CD14-positive monocyte (primary cell): Measurements from ENCODE around the gene PTPRN2. TPM values are rescaled to one million over a fixed set of nuclear protein-coding genes. Genes with fewer than 3 reads are reported as not detected.

Source experiments
- DNase-seq, 3 donors: peaks; one replicate each; pipeline ENCODE4 v3.0.0-alpha.2; 2011 to 2022
- H2AFZ ChIP-seq: 2 replicates; pipeline ENCODE4 v1.6.0; 2012; ENCODE audit warnings: mild to moderate bottlenecking, low read depth, low read length, inconsistent platforms; ENCODE audit not compliant: insufficient read depth, poor library complexity, severe bottlenecking
- H3K27ac ChIP-seq, 2 donors: 1 replicate in 1 of 2; 2 replicates in 1 of 2; pipeline ENCODE4 v1.5.1; 2012 to 2013; ENCODE audit warnings: low read length in 2 of 2, control low read depth in 1 of 2, inconsistent platforms in 1 of 2, low read depth in 1 of 2, mild to moderate bottlenecking in 1 of 2
- H3K27me3 ChIP-seq, 2 donors: one replicate each; pipeline versions ENCODE4 v1.6.0 to v1.6.1; 2011 to 2013; ENCODE audit warnings: low read length in 2 of 2; ENCODE audit not compliant: control insufficient read depth in 2 of 2, insufficient read depth in 2 of 2
- H3K36me3 ChIP-seq, 2 donors: replicated peaks in 1 of 2; 1 replicate in 1 of 2; 2 replicates in 1 of 2; pipeline versions ENCODE4 v1.5.1 to v1.6.1; 2012 to 2013; ENCODE audit warnings: low read length in 2 of 2, control low read depth in 1 of 2, inconsistent platforms in 1 of 2, mild to moderate bottlenecking in 1 of 2; ENCODE audit not compliant: insufficient read depth in 2 of 2, control insufficient read depth in 1 of 2
- H3K4me1 ChIP-seq, 2 donors: 1 replicate in 1 of 2; 2 replicates in 1 of 2; pipeline versions ENCODE4 v1.5.1 to v1.6.1; 2012 to 2013; ENCODE audit warnings: low read length in 2 of 2, control low read depth in 1 of 2, inconsistent platforms in 1 of 2, mild to moderate bottlenecking in 1 of 2, moderate library complexity in 1 of 2; ENCODE audit not compliant: insufficient read depth in 2 of 2, control insufficient read depth in 1 of 2
- H3K4me2 ChIP-seq: replicated peaks from 2 replicates; pipeline ENCODE3; 2012; ENCODE audit warnings: low read length, moderate library complexity, mild to moderate bottlenecking; ENCODE audit not compliant: poor library complexity, severe bottlenecking; ENCODE audit errors: extremely low read depth
- H3K4me3 ChIP-seq, 3 experiments: fragments of 200-600 bp in 1 of 3; sonication (generic) in 1 of 3; replicated peaks in 1 of 3; 1 replicate in 2 of 3; 2 replicates in 1 of 3; pipeline ENCODE4 v1.5.1; 2011 to 2013; ENCODE audit warnings: low read length in 3 of 3, mild to moderate bottlenecking in 3 of 3, control low read depth in 2 of 3, low read depth in 2 of 3, inconsistent platforms in 1 of 3, moderate library complexity in 1 of 3
- H3K79me2 ChIP-seq: 2 replicates; pipeline ENCODE4 v1.6.0; 2012; ENCODE audit warnings: mild to moderate bottlenecking, control low read depth, inconsistent platforms, low read length, moderate library complexity; ENCODE audit not compliant: insufficient read depth
- H3K9ac ChIP-seq: 2 replicates; pipeline ENCODE4 v1.6.0; 2017; ENCODE audit warnings: low read length, mild to moderate bottlenecking; ENCODE audit not compliant: insufficient read depth, poor library complexity, severe bottlenecking
- H3K9me3 ChIP-seq, 2 donors: replicated peaks in 1 of 2; 1 replicate in 1 of 2; 2 replicates in 1 of 2; pipeline versions ENCODE4 v1.5.1 to v1.6.1; 2012 to 2013; ENCODE audit warnings: low read length in 2 of 2, control low read depth in 1 of 2; ENCODE audit not compliant: control insufficient read depth in 1 of 2, insufficient read depth in 1 of 2
- H4K20me1 ChIP-seq: 2 replicates; pipeline ENCODE4 v1.6.0; 2012; ENCODE audit warnings: mild to moderate bottlenecking, low read length, control low read depth, moderate library complexity; ENCODE audit not compliant: insufficient read depth
- H3K27ac Mint-ChIP-seq, 7 donors: one replicate each; pipeline ENCODE4 v1.8.0; 2020; ENCODE audit warnings: mild to moderate bottlenecking in 7 of 7, mixed read lengths in 7 of 7, moderate library complexity in 6 of 7, inconsistent platforms in 2 of 7
- H3K27me3 Mint-ChIP-seq, 3 donors: one replicate each; pipeline ENCODE4 v1.8.0; 2021 to 2022; ENCODE audit warnings: low read depth in 3 of 3, mild to moderate bottlenecking in 3 of 3, mixed read lengths in 3 of 3, moderate library complexity in 3 of 3, inconsistent platforms in 1 of 3
- H3K36me3 Mint-ChIP-seq, 2 donors: one replicate each; pipeline ENCODE4 v1.8.0; 2020; ENCODE audit warnings: mixed read lengths in 2 of 2, inconsistent platforms in 1 of 2, mild to moderate bottlenecking in 1 of 2
- H3K4me1 Mint-ChIP-seq: one replicate; pipeline ENCODE4 v1.8.0; 2020; ENCODE audit warnings: mild to moderate bottlenecking, mixed read lengths
- H3K4me3 Mint-ChIP-seq, 2 donors: one replicate each; pipeline ENCODE4 v1.8.0; 2020; ENCODE audit warnings: mild to moderate bottlenecking in 2 of 2, mixed read lengths in 2 of 2, moderate library complexity in 1 of 2
- H3K9me3 Mint-ChIP-seq, 7 donors: one replicate each; pipeline ENCODE4 v1.8.0; 2020 to 2022; ENCODE audit warnings: mixed read lengths in 7 of 7, mild to moderate bottlenecking in 6 of 7, moderate library complexity in 6 of 7, inconsistent platforms in 2 of 7
- CTCF ChIP-seq: fragments of 200-600 bp; IDR thresholded peaks from one replicate; pipeline ENCODE4 v1.8.0; 2022; ENCODE audit warnings: antibody characterized with exemption, mild to moderate bottlenecking
- WGBS: methylation state at CpG from one replicate; pipeline ENCODE4 v1.1.5; 2013; ENCODE audit warnings: missing lambda C conversion rate; ENCODE audit not compliant: insufficient coverage; 5-methylcytosine and 5-hydroxymethylcytosine counted together
- intact Hi-C, 2 donors: fragments of 100-400 bp; cut with micrococcal nuclease; formaldehyde crosslinking; loops; one replicate each; pipeline versions ENCODE4 v1.15.0 to v1.15.1; 2023
- polyA plus RNA-seq, 3 donors: library from polyadenylated mRNA; depleted of rRNA in 1 of 3; unstranded in 2 of 3; stranded (reverse) in 1 of 3; fragments of 300-500 nt in 2 of 3; fragments of >200 nt in 1 of 3; fragmentation: Illumina TruSeq in 2 of 3; gene quantifications; 1 replicate in 2 of 3; 2 replicates in 1 of 3; pipeline ENCODE4 v1.2.3, GENCODE V29; 2012 to 2021

The PTPRN2 gene
- polyA plus RNA-seq, 3 donors = 0.25 to 1.4 (median 0.97) TPM

GRCh38 chr7:157495177-157495553 is 1092.5 kb downstream of the PTPRN2 start:
- Histone ChIP-seq H3K9ac (no peak overlapping the region), H4K20me1 (no peaks in the 10 kb centered on the region), H3K4me3 (no peak overlapping the region), H3K4me2 (no peak overlapping the region), H3K27me3 (peaks cover 0 to 12% of the 10 kb centered on the region in 2 donors), H2AFZ (no peak overlapping the region), H3K4me1 (peaks cover 9 to 15% of the 10 kb centered on the region in 2 donors), H3K9me3 (peaks cover 5 to 11% of the 10 kb centered on the region in 2 donors), H3K36me3 (no peaks in the 10 kb centered on the region), H3K79me2 (no peaks in the 10 kb centered on the region), H3K27ac (no peak overlapping the region)
- Mint-ChIP-seq H3K9me3 (peaks cover 3 to 22% (median 16%) of the 10 kb centered on the region in 7 donors), H3K4me1 (peaks cover 11% of the 10 kb centered on the region), H3K27ac (no peak overlapping the region), H3K36me3 (no peaks in the 10 kb centered on the region), H3K4me3 (no peak overlapping the region), H3K27me3 (peaks cover 15 to 20% (median 18%) of the 10 kb centered on the region in 3 donors)
- no CpG with 5 or more reads among the region's 2 CpGs for WGBS
- no peak for DNase-seq
- intact Hi-C loops = loop anchor here in 1 of 2 donors (10.0 kb wide), 1 partner anchor 360 kb away; no protein-coding TSS in a partner anchor
- no peak for TF ChIP-seq CTCF

- H3K9ac ChIP-seq = no peak overlapping the region
Measured at GRCh38 chr7:157494506-157495176, 1093.0 kb downstream of the PTPRN2 start.

More at GRCh38 chr7:157494506-157495176, 1093.0 kb downstream of the PTPRN2 start:
- H3K4me3 ChIP-seq = no peak overlapping the region
- no peaks in the 10 kb centered on the region for H4K20me1 ChIP-seq
- intact Hi-C loops = loop anchor here in 1 of 2 donors (10.0 kb wide), 1 partner anchor 360 kb away; no protein-coding TSS in a partner anchor
- H3K79me2 ChIP-seq = no peaks in the 10 kb centered on the region
- H3K36me3 ChIP-seq = no peaks in the 10 kb centered on the region
- Mint-ChIP-seq H3K4me1 (peaks cover 11% of the 10 kb centered on the region), H3K36me3 (no peaks in the 10 kb centered on the region), H3K9me3 (peaks cover 3 to 25% (median 16%) of the 10 kb centered on the region in 7 donors), H3K27ac (peak overlapping the region in 1 of 7 donors; percentile 10), H3K27me3 (peaks cover 15 to 20% (median 18%) of the 10 kb centered on the region in 3 donors), H3K4me3 (no peak overlapping the region)
- peaks cover 0 to 12% of the 10 kb centered on the region in 2 donors for H3K27me3 ChIP-seq
- H3K27ac ChIP-seq = no peak overlapping the region
- no peak overlapping the region for H3K4me2 ChIP-seq
- peaks cover 6 to 11% of the 10 kb centered on the region in 2 donors for H3K9me3 ChIP-seq
- 90% methylated on average over 8 of the region's 12 CpGs for WGBS
- no peak overlapping the region for H2AFZ ChIP-seq
- peaks cover 12 to 15% of the 10 kb centered on the region in 2 donors for H3K4me1 ChIP-seq
- no peak for TF ChIP-seq CTCF
- DNase-seq = no peak
